ENCODE data around the gene IMPDH2. TPM values are rescaled to one million over a fixed set of nuclear protein-coding genes. Genes with fewer than 3 reads are reported as not detected.

IMPDH2 gene
- total and polyA plus RNA-seq, 2 of the 8 experiments (the other 6 are each of a cell fraction or from before 2014, with no cell fraction given), result 374 to 409 TPM

DNA sequence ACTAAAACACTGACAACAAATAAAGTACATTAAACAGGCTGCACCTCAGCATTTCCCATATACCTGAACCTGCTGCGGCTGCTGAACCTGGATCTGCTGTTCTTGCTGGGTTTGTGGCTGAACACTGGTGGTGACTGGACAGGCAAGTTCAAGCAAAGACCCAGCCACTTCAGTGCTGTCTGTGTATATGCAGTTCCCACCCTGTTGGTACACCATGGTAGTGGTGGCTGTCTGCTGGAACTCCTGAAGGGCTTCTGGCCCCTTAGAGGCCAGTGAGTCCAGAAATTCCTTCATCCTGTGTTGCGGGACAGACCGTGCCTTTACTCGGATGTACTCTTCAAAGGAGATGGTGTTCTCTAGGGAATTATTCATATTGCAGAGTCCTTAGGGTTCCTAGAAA is 47.4 kb upstream of the IMPDH2 start:
- FAIRE-seq (no peak), DNase-seq (ENCODE audit: low read depth in 1 of 2, low spot score in 2 of 2) (no peak)
- H3K4me2 ChIP-seq (ENCODE audit: insufficient read depth in 1 of 2, low read depth in 2 of 2, low read length in 2 of 2), result no peak overlapping the region
- H4K8ac ChIP-seq (ENCODE audit: extremely low read depth, insufficient read depth, low read length), result no peak overlapping the region; the same call in 1 of the 2 replicates
- no peak overlapping the region for H2BK120ac ChIP-seq (replicated peaks; ENCODE audit: low read depth, low read length)
- H3K4ac ChIP-seq (replicated peaks; ENCODE audit: insufficient read length, low read depth, low read length), result no peak overlapping the region
- no peaks in the 10 kb centered on the region for H3K27me3 ChIP-seq (replicated peaks in 1 of 4; ENCODE audit: control insufficient read depth in 3 of 4, extremely low read depth in 1 of 4, insufficient read depth in 3 of 4, low read length in 3 of 4)
- H2BK12ac ChIP-seq (ENCODE audit: low read depth, low read length), result no peak overlapping the region
- H3K23me2 ChIP-seq (ENCODE audit: low read depth, low read length), result no peaks in the 10 kb centered on the region
- no peak overlapping the region for H4K91ac ChIP-seq (replicated peaks; ENCODE audit: insufficient read length, low read length)
- no peak overlapping the region for H2AFZ ChIP-seq (ENCODE audit: low read length)
- H4K5ac ChIP-seq (ENCODE audit: insufficient read length, low read depth, low read length), result no peak overlapping the region
- H3K27ac ChIP-seq (ENCODE audit: low read depth, low read length), result no peak overlapping the region
- H3K36me3 ChIP-seq (ENCODE audit: control insufficient read depth in 2 of 4, insufficient read depth in 4 of 4, low read length in 3 of 4), result peaks cover 13 to 57% (median 42%) of the 10 kb centered on the region in 4 experiments
- WGBS, 2 experiments (ENCODE audit: extremely low coverage in 1 of 2, insufficient coverage in 1 of 2, insufficient read length in 1 of 2, insufficient replicate concordance in 2 of 2, low coverage in 1 of 2, low lambda C conversion rate in 2 of 2, missing lambda C conversion rate in 1 of 2), result 100% methylated on average over 4 of the region's 4 CpGs; no CpG with 5 or more reads in 1 of the 2 experiments
- H3K9me3 ChIP-seq (ENCODE audit: insufficient read depth in 2 of 2, low read depth in 1 of 2, low read length in 1 of 2), result no peaks in the 10 kb centered on the region
- H3K79me1 ChIP-seq (ENCODE audit: low read depth, low read length), result peaks cover 5% of the 10 kb centered on the region
- no peaks in the 10 kb centered on the region for H3K4me1 ChIP-seq (replicated peaks in 1 of 4; ENCODE audit: control insufficient read depth in 3 of 4, insufficient read depth in 4 of 4, low read length in 3 of 4)
- no peak overlapping the region for H3K18ac ChIP-seq (ENCODE audit: extremely low read depth, low read length)
- ChIA-PET POLR2A (ENCODE audit: partially characterized antibody) (interaction anchor here (1.3 to 3.7 kb wide), 2 partner anchors 16 to 35 kb away, joined by 3 to 13 read pairs; partner anchors contain the start of gene QRICH1), CTCF (ENCODE audit: partially characterized antibody) (interaction anchor here (0.8 kb wide), 1 partner anchor 56 kb away, joined by 3 read pairs; the partner anchor contains the start of gene LAMB2)
- no peak overlapping the region for H2BK5ac ChIP-seq (ENCODE audit: low read depth, low read length)
- no peak overlapping the region for H3K14ac ChIP-seq (ENCODE audit: insufficient read length)
- H3K79me2 ChIP-seq (ENCODE audit: control insufficient read depth in 1 of 2, insufficient read depth in 2 of 2, low read length in 2 of 2), result peaks cover 0 to 45% of the 10 kb centered on the region in 2 experiments; a peak in 3 of 4 replicates
- H3K4me3 ChIP-seq (ENCODE audit: extremely low read depth in 1 of 4, insufficient read depth in 2 of 4, low read depth in 3 of 4, low read length in 4 of 4), result no peak overlapping the region
- H2BK20ac ChIP-seq (ENCODE audit: low read length), result no peak overlapping the region
- no peak overlapping the region for H3K23ac ChIP-seq (ENCODE audit: insufficient read length)
- no peak overlapping the region for H3K9ac ChIP-seq (replicated peaks in 1 of 4; ENCODE audit: extremely low read depth in 1 of 4, low read depth in 3 of 4, low read length in 3 of 4)
- H2BK15ac ChIP-seq (ENCODE audit: low read length), result no peak overlapping the region
- H4K20me1 ChIP-seq (replicated peaks in 1 of 2; ENCODE audit: control insufficient read depth in 1 of 2, insufficient read depth in 2 of 2, low read length in 2 of 2), result peaks cover 6 to 15% of the 10 kb centered on the region in 2 experiments
- H2AK5ac ChIP-seq (ENCODE audit: low read depth, low read length), result no peak overlapping the region
- H3K56ac ChIP-seq (replicated peaks; ENCODE audit: insufficient read length, low read depth, low read length), result no peak overlapping the region

All from H1 (cell line).